ENCODE measurements around the gene OR10A5.
"Not testable (repeated sequence)": the region's sequence is repeated elsewhere in the genome, so short reads cannot be mapped to it uniquely, and the experiment has no call there.

The OR10A5 gene

DNA sequence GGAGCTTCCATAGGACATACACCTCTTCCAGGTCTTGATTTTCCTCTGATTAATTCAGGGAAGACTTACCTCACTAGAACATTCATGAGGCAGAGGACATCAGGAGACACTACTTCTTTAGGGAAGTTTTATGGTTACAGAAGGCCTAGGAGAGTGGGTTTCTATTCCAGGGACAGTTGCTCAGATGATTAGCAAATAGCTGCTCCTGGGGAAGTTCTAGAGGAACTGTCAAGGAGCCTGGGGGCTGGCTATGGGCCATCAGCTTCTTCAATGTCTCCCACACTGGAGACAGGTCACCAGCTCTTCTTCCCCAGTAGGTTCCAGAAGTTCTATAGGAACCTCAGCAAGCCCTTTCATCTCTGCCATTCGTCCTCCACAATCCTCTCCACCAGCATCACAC, 11.5 kb upstream of the OR10A5 start:
- H3K9ac ChIP-seq (ENCODE audit: low read length), result no peak overlapping the region
- H3K36me3 ChIP-seq (ENCODE audit: control insufficient read depth, insufficient read depth, low read length), result no peaks in the 10 kb centered on the region
- H3K4me1 ChIP-seq (ENCODE audit: control insufficient read depth, insufficient read depth, low read length), result no peaks in the 10 kb centered on the region
- H3K9me3 ChIP-seq (ENCODE audit: control insufficient read depth, insufficient read depth, low read depth, low read length), result no peaks in the 10 kb centered on the region
- no peak overlapping the region for H3K4me3 ChIP-seq (ENCODE audit: low read depth, low read length)
- no peaks in the 10 kb centered on the region for H3K27me3 ChIP-seq (ENCODE audit: control insufficient read depth, insufficient read depth, low read length)
- no peak overlapping the region for H3K27ac ChIP-seq (ENCODE audit: low read depth, low read length)

DNA sequence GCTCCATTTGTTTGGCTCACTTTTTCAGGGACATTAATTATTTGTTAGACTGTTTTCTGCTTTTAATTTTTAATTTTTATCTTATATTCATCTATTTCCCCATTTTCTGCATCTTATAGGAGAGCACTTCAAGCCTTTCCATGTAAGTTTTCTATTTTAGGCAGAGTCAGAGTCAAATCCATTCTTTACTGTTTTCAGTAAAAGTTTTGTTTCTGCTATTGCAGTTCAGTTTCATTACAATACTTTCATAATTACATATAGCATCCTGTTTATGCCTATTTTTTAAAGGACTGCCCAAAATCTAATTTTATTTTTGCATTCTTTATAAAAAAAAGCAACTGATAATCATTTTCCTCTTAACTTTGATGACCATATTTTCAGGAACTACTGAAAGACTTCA, 3.8 kb upstream of the OR10A5 start:
- no peaks in the 10 kb centered on the region for H3K27me3 ChIP-seq (ENCODE audit: control insufficient read depth, insufficient read depth, low read length)
- peaks cover 4% of the 10 kb centered on the region; the same call in 1 of the 2 replicates for H3K4me1 ChIP-seq (ENCODE audit: control insufficient read depth, insufficient read depth, low read length)
- H3K27ac ChIP-seq (ENCODE audit: low read depth, low read length), result no peak overlapping the region
- peaks cover 5% of the 10 kb centered on the region; the same call in 1 of the 2 replicates for H3K9me3 ChIP-seq (ENCODE audit: control insufficient read depth, insufficient read depth, low read depth, low read length)
- no peak overlapping the region for H3K9ac ChIP-seq (ENCODE audit: low read length)
- no peak overlapping the region for H3K4me3 ChIP-seq (ENCODE audit: low read depth, low read length)
- H3K36me3 ChIP-seq (ENCODE audit: control insufficient read depth, insufficient read depth, low read length), result no peaks in the 10 kb centered on the region

DNA sequence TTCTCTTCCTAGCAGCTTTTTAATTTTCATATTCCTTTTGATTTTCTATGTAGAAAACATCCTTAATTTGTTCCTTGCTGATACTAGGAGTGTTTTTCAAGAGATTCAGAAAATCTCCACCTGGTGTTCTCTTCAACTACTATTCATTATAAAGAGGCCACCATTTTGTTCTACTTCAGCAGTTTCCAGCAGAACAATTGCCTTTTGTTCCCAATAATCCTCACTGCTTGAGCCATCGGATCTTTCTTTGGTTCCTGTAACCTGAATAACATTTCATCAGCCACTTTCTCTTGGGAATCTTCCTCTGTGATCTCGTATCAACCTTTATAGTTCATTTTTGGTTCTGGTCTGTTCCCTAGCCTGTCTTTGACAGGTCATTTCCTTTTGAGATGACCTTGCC, 1.8 kb upstream of the OR10A5 start:
- Histone ChIP-seq H3K36me3 (ENCODE audit: control insufficient read depth, insufficient read depth, low read length) (no peaks in the 10 kb centered on the region), H3K4me1 (ENCODE audit: control insufficient read depth, insufficient read depth, low read length) (peaks cover 12% of the 10 kb centered on the region), H3K27ac (ENCODE audit: low read depth, low read length) (no peak overlapping the region), H3K27me3 (ENCODE audit: control insufficient read depth, insufficient read depth, low read length) (no peaks in the 10 kb centered on the region), H3K9me3 (ENCODE audit: control insufficient read depth, insufficient read depth, low read depth, low read length) (peaks cover 5% of the 10 kb centered on the region; the same call in 1 of the 2 replicates), H3K9ac (ENCODE audit: low read length) (no peak overlapping the region), H3K4me3 (ENCODE audit: low read depth, low read length) (no peak overlapping the region)

DNA sequence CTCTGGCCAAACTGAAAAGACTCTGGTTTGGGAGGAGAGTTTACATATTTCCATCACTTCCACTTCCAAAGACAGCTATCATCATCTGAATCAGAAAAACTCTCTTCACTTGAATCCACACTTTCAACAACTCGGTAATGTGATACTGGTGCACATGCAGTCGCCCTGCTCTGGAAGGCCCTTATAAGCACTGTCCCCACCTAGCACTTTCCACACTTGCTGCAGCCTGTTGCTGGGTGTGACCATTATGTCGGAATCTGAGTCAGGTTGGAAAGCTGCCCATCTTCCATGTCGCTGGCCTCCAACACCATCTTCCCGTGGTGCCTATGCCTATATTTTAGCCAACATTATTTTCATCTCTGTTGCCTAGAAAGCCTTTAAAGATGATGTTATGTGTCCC, 1.1 kb upstream of the OR10A5 start:
- no peaks in the 10 kb centered on the region for H3K27me3 ChIP-seq (ENCODE audit: control insufficient read depth, insufficient read depth, low read length)
- no peak overlapping the region for H3K27ac ChIP-seq (ENCODE audit: low read depth, low read length)
- no peak overlapping the region for H3K4me3 ChIP-seq (ENCODE audit: low read depth, low read length)
- H3K9ac ChIP-seq (ENCODE audit: low read length), result no peak overlapping the region
- H3K9me3 ChIP-seq (ENCODE audit: control insufficient read depth, insufficient read depth, low read depth, low read length), result peaks cover 5% of the 10 kb centered on the region; the same call in 1 of the 2 replicates
- peaks cover 12% of the 10 kb centered on the region for H3K4me1 ChIP-seq (ENCODE audit: control insufficient read depth, insufficient read depth, low read length)
- no peaks in the 10 kb centered on the region for H3K36me3 ChIP-seq (ENCODE audit: control insufficient read depth, insufficient read depth, low read length)

DNA sequence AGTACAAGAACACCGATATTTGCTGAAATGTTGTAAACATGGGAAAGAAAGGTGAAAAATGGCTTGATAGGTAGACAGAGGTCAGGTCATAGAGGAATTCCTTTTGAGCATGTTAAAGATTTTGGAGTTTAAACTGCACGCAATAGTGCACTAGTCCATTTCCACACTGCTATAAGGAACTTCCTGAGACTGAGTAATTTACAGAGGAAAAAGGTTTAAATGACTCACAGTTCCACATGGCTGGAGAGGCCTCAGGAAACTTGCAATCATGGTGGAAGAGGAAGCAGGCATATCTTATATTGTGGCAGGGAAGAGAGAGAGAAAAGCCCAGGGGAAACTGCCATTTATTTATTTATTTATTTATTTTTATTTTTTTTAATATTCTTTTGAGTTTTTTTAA, 5.0 kb downstream of the OR10A5 start:
- Histone ChIP-seq H3K36me3 (ENCODE audit: control insufficient read depth, insufficient read depth, low read length) (no peaks in the 10 kb centered on the region), H3K4me1 (ENCODE audit: control insufficient read depth, insufficient read depth, low read length) (peaks cover 8% of the 10 kb centered on the region), H3K4me3 (ENCODE audit: low read depth, low read length) (no peak overlapping the region), H3K9me3 (ENCODE audit: control insufficient read depth, insufficient read depth, low read depth, low read length) (peaks cover 13% of the 10 kb centered on the region; the same call in 1 of the 2 replicates), H3K27me3 (ENCODE audit: control insufficient read depth, insufficient read depth, low read length) (no peaks in the 10 kb centered on the region), H3K9ac (ENCODE audit: low read length) (no peak overlapping the region), H3K27ac (ENCODE audit: low read depth, low read length) (no peak overlapping the region)

DNA sequence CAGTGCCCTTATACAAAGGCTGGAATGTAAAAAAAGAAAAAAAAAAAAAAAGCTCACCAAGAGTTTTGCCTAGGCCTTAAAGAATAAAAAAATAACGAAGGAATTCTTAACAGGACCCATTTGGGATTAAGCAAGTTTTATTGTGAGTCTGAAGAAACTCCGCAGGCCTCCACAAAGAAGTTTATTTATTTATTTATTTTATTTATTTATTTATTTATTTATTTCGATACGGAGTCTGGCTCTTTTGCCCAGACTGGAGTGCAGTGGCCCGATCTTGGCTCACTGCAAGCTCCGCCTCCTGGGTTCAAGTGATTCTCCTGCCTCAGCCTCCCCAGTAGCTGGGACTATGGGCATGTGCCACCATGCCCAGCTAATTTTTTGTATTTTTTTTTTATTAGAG, 9.3 kb downstream of the OR10A5 start:
- H3K27ac ChIP-seq (ENCODE audit: low read depth, low read length); H3K36me3 ChIP-seq (ENCODE audit: control insufficient read depth, insufficient read depth, low read length); H3K4me3 ChIP-seq (ENCODE audit: low read depth, low read length); H3K9ac ChIP-seq (ENCODE audit: low read length); H3K4me1 ChIP-seq (ENCODE audit: control insufficient read depth, insufficient read depth, low read length); H3K27me3 ChIP-seq (ENCODE audit: control insufficient read depth, insufficient read depth, low read length): not testable (repeated sequence)
- peaks cover 11% of the 10 kb centered on the region; the same call in 1 of the 2 replicates for H3K9me3 ChIP-seq (ENCODE audit: control insufficient read depth, insufficient read depth, low read depth, low read length)

DNA sequence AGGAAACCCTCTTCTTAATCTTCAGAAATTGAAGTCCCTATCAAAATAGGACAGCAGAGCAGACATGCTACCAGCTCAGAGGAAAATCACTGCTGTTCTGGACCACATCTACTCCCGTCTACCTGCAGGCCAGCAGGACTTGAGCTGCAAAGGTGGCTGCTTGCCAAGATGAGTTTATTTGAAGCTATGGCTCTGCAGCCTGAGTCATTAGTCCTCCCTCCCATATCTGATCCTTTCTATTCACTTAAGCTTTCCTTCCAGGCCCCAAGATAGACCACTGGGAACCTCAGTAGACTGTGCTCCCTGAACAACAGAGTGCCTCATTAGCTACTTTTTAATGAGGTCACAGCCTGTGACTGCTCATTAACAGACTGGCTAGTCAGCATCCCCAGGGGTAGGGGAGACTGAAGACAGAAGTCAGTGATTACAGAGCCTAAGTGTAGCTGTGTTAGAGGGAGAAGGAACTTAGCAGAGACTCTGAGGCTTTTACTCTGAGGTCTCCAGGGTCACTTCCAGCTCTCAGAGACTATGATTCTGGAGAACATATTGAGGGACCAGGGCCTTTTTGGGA, 10.6 kb downstream of the OR10A5 start:
- Histone ChIP-seq H3K4me1 (ENCODE audit: control insufficient read depth, insufficient read depth, low read length) (no peaks in the 10 kb centered on the region), H3K36me3 (ENCODE audit: control insufficient read depth, insufficient read depth, low read length) (no peaks in the 10 kb centered on the region), H3K4me3 (ENCODE audit: low read depth, low read length) (no peak overlapping the region), H3K27ac (ENCODE audit: low read depth, low read length) (no peak overlapping the region), H3K9me3 (ENCODE audit: control insufficient read depth, insufficient read depth, low read depth, low read length) (peaks cover 11% of the 10 kb centered on the region; the same call in 1 of the 2 replicates), H3K9ac (ENCODE audit: low read length) (no peak overlapping the region), H3K27me3 (ENCODE audit: control insufficient read depth, insufficient read depth, low read length) (no peaks in the 10 kb centered on the region)

DNA sequence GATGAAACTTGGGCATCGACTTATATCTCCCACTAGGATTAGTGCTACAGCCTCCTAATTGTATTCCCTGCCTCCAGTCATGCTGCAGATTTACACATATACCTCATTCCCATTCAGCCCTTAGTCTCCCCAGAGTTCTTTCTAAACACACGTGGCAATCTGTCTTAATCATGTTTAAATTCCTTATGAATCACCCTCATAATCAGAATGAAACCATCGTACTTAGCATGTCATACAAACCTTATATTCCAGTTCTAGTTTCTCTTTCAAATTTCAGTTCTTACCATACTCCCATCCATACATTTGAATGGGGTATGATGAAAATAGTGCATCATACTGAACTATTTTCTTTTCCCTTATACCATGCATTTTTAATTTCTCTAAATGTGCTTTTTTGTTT, 11.4 kb downstream of the OR10A5 start:
- Histone ChIP-seq H3K9ac (ENCODE audit: low read length) (no peak overlapping the region), H3K27me3 (ENCODE audit: control insufficient read depth, insufficient read depth, low read length) (no peaks in the 10 kb centered on the region), H3K4me1 (ENCODE audit: control insufficient read depth, insufficient read depth, low read length) (no peaks in the 10 kb centered on the region), H3K36me3 (ENCODE audit: control insufficient read depth, insufficient read depth, low read length) (no peaks in the 10 kb centered on the region), H3K9me3 (ENCODE audit: control insufficient read depth, insufficient read depth, low read depth, low read length) (peaks cover 11% of the 10 kb centered on the region; the same call in 1 of the 2 replicates), H3K4me3 (ENCODE audit: low read depth, low read length) (no peak overlapping the region), H3K27ac (ENCODE audit: low read depth, low read length) (no peak overlapping the region)

DNA sequence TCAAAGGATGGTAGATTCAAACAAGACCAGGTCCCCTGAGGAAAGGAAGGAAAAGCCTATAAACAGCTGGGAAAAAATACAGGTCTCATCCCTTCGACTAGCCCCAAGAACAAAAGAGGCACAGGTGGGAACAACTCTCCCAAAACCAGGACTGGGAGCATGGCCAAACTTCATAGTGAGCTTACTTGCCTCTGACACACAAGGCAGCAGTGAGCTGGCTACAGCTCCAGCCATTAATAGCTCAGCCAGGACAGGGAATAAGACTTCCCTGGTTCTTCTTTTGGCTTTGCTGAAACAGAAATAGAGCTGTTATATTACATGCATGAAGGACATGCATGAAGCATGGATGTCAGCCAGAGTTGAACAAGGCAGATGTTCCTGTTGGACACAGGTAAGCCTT, 17.5 kb downstream of the OR10A5 start, which contains the start of gene OR10A2:
OR10A2 (plus strand) TSS at position 97 of the 400 bp plus-strand sequence. CDS start 6,698 bp downstream, outside the sequence.
- no peak within 1 kb of the TSS for H3K4me3 ChIP-seq (ENCODE audit: low read depth, low read length)
- no peaks in the 10 kb centered on the region for H3K4me1 ChIP-seq (ENCODE audit: control insufficient read depth, insufficient read depth, low read length)
- H3K27ac ChIP-seq (ENCODE audit: low read depth, low read length), result no peak within 1 kb of the TSS
- no peaks in the 10 kb centered on the region for H3K36me3 ChIP-seq (ENCODE audit: control insufficient read depth, insufficient read depth, low read length)
- no peak within 1 kb of the TSS for H3K9ac ChIP-seq (ENCODE audit: low read length)
- H3K9me3 ChIP-seq (ENCODE audit: control insufficient read depth, insufficient read depth, low read depth, low read length), result no peaks in the 10 kb centered on the region
- H3K27me3 ChIP-seq (ENCODE audit: control insufficient read depth, insufficient read depth, low read length), result no peaks in the 10 kb centered on the region

DNA sequence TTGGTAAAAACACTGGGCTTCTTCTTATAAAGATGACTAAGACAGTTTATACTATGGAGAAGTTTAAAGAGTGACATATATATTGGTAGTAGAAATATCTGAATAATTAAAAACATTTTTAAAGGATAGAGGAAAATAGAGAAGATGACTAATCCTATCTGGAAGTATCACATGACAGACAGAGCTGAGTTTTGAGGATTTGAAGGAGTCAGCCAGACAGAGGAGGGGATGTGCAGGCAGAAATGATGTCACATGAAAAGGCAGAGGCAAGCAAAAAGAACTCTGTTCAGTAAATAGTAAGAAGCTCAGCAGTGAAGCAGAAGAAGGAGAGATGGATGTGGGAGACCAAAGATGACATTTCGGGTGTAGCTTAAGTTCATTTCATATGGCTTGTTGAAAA, 19.0 kb downstream of the OR10A5 start:
- no peak overlapping the region for H3K27ac ChIP-seq (ENCODE audit: low read depth, low read length)
- no peaks in the 10 kb centered on the region for H3K4me1 ChIP-seq (ENCODE audit: control insufficient read depth, insufficient read depth, low read length)
- no peak overlapping the region for H3K4me3 ChIP-seq (ENCODE audit: low read depth, low read length)
- no peaks in the 10 kb centered on the region for H3K36me3 ChIP-seq (ENCODE audit: control insufficient read depth, insufficient read depth, low read length)
- H3K9me3 ChIP-seq (ENCODE audit: control insufficient read depth, insufficient read depth, low read depth, low read length), result no peaks in the 10 kb centered on the region
- H3K27me3 ChIP-seq (ENCODE audit: control insufficient read depth, insufficient read depth, low read length), result no peaks in the 10 kb centered on the region
- no peak overlapping the region for H3K9ac ChIP-seq (ENCODE audit: low read length)

DNA sequence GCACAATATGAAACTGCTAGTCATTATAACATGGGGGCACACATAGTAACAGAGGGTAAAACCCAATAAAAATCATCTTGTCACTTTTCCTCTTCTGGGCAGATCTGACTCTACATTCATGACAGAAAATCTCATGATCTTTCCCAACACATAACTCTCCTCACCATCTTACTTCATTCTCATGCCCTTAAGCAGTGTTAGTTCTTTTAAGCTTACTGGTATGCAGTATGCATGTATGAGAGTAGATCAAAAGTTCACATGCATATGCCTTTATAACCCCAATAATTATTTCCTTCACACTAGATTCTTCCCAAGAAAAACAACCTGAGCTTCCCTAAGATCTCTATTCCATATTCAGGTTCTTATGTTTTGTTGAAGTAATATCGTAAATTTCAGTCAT, 25.8 kb downstream of the OR10A5 start:
- no peak overlapping the region for H3K9ac ChIP-seq (ENCODE audit: low read length)
- H3K27ac ChIP-seq (ENCODE audit: low read depth, low read length), result no peak overlapping the region
- H3K9me3 ChIP-seq (ENCODE audit: control insufficient read depth, insufficient read depth, low read depth, low read length), result no peaks in the 10 kb centered on the region
- no peak overlapping the region for H3K4me3 ChIP-seq (ENCODE audit: low read depth, low read length)
- no peaks in the 10 kb centered on the region for H3K4me1 ChIP-seq (ENCODE audit: control insufficient read depth, insufficient read depth, low read length)
- H3K27me3 ChIP-seq (ENCODE audit: control insufficient read depth, insufficient read depth, low read length), result no peaks in the 10 kb centered on the region
- H3K36me3 ChIP-seq (ENCODE audit: control insufficient read depth, insufficient read depth, low read length), result no peaks in the 10 kb centered on the region
